OCI-LY7 (cell line): ENCODE measurements around the gene PTPRU. TPM values are rescaled to one million over a fixed set of nuclear protein-coding genes. Genes with fewer than 3 reads are reported as not detected.

Experiments used
- BruUV-seq: library from RNA; stranded (reverse); fragments of 400-500 nt; replicated peaks from 2 replicates; lab custom pipeline; 2021; lab: Mats Ljungman, UMichigan
- CTCF ChIA-PET: fragments of 300-600 bp; sonication (Branson Sonifier 250); formaldehyde crosslinking; loops from one replicate; lab custom pipeline; 2022; ENCODE audit warnings: antibody characterized with exemption; ENCODE audit not compliant: unreplicated experiment; lab: Charles Lee
- POLR2A ChIA-PET: fragments of 300-600 bp; sonication (Branson Sonifier 250); formaldehyde crosslinking; loops from one replicate; lab custom pipeline; 2022; ENCODE audit warnings: antibody characterized with exemption; lab: Charles Lee
- DNase-seq: peaks from one replicate; pipeline ENCODE4 v3.0.0-alpha.2; 2015; ENCODE audit warnings: low spot score
- H2AFZ ChIP-seq: fragments of 200-600 bp; sonication (generic), shearing (Covaris generic); 2 replicates; pipeline ENCODE4 v1.6.1; 2014; ENCODE audit warnings: mild to moderate bottlenecking, antibody characterized with exemption, low read length, moderate library complexity
- H3K27ac ChIP-seq: fragments of 200-600 bp; sonication (generic); 2 replicates; pipeline ENCODE4 v1.5.1; 2014; ENCODE audit warnings: mixed run types, low read depth, mild to moderate bottlenecking, moderate library complexity, low read length, inconsistent platforms; ENCODE audit not compliant: poor library complexity, severe bottlenecking
- H3K36me3 ChIP-seq: fragments of 200-600 bp; sonication (generic); 2 replicates; pipeline ENCODE4 v1.6.1; 2014; ENCODE audit warnings: mild to moderate bottlenecking, antibody characterized with exemption, low read length, moderate library complexity, mixed read lengths; ENCODE audit not compliant: insufficient read depth
- H3K4me1 ChIP-seq: fragments of 200-600 bp; sonication (generic); 2 replicates; pipeline ENCODE4 v1.5.1; 2014; ENCODE audit warnings: mild to moderate bottlenecking, low read length; ENCODE audit not compliant: insufficient read depth, poor library complexity, severe bottlenecking
- H3K4me2 ChIP-seq: fragments of 200-600 bp; sonication (generic); 2 replicates; pipeline ENCODE4 v1.6.1; 2014; ENCODE audit warnings: mild to moderate bottlenecking, low read length
- H3K4me3 ChIP-seq: fragments of 200-600 bp; sonication (generic); 2 replicates; pipeline ENCODE4 v1.5.1; 2014; ENCODE audit warnings: mild to moderate bottlenecking, low read depth, low read length; ENCODE audit not compliant: poor library complexity, severe bottlenecking
- H3K79me2 ChIP-seq: fragments of 200-600 bp; sonication (generic); 2 replicates; pipeline ENCODE4 v1.6.1; 2016; ENCODE audit warnings: low read depth, mild to moderate bottlenecking, low read length, moderate library complexity, mixed read lengths; ENCODE audit not compliant: insufficient read depth
- H3K9me2 ChIP-seq: fragments of 200-600 bp; sonication (generic); 2 replicates; pipeline ENCODE4 v1.6.1; 2016; ENCODE audit warnings: mild to moderate bottlenecking, low read length, mixed read lengths; ENCODE audit not compliant: insufficient read depth
- H3K9me3 ChIP-seq: fragments of 200-600 bp; sonication (generic); 2 replicates; pipeline ENCODE4 v1.6.1; 2014; ENCODE audit warnings: mild to moderate bottlenecking, mixed run types, low read length, mixed read lengths
- H4K20me1 ChIP-seq: fragments of 200-600 bp; sonication (generic); 2 replicates; pipeline ENCODE4 v1.6.1; 2014; ENCODE audit warnings: mild to moderate bottlenecking, antibody characterized with exemption, low read length, moderate library complexity, mixed read lengths; ENCODE audit not compliant: insufficient read depth
- EZH2phosphoT487 ChIP-seq: fragments of 200-600 bp; sonication (generic); IDR thresholded peaks from 2 replicates; pipeline ENCODE4 v1.6.1; 2018; ENCODE audit warnings: low read depth, borderline replicate concordance, mild to moderate bottlenecking, mixed run types, antibody characterized with exemption, low read length, moderate library complexity, mixed read lengths
- intact Hi-C: fragments of 100-400 bp; cut with micrococcal nuclease; formaldehyde crosslinking; loops from one replicate; pipeline ENCODE4 v1.10.0; 2022; ENCODE audit not compliant: unreplicated experiment
- total RNA-seq, 2 experiments: library from RNA; depleted of rRNA in 1 of 2; stranded (reverse); fragments of >200 nt in 1 of 2; shearing (Covaris generic) in 1 of 2; gene quantifications; 2 replicates each; pipeline ENCODE4 v1.2.3, GENCODE V29; 2014 to 2022
- TF ChIP-seq, protein P1 (sequence below): fragments of 200-600 bp; sonication (generic); conservative IDR thresholded peaks from 2 replicates; pipeline ENCODE4 v1.5.1; 2014; ENCODE audit warnings: mild to moderate bottlenecking, antibody characterized with exemption, low read length, moderate library complexity, mixed read lengths

Gene PTPRU
- total RNA-seq, 2 experiments from 2014 or later: 2.5 to 4.6 TPM

GRCh38 chr1:29317916-29318530, 81.7 kb downstream of the PTPRU start:
- Histone ChIP-seq H3K4me3 (no peak overlapping the region), H4K20me1 (no peaks in the 10 kb centered on the region; the same call in 1 of the 2 replicates), H3K9me2 (no peaks in the 10 kb centered on the region), H3K27ac (no peak overlapping the region), H3K9me3 (no peaks in the 10 kb centered on the region), H3K79me2 (no peaks in the 10 kb centered on the region), H2AFZ (no peak overlapping the region), H3K36me3 (no peaks in the 10 kb centered on the region), H3K4me1 (no peaks in the 10 kb centered on the region), H3K4me2 (no peak overlapping the region)
- intact Hi-C loops: no loop called here
- ChIA-PET POLR2A (no interaction called here), CTCF (no interaction called here)
- no peak for TF ChIP-seq EZH2phosphoT487
- TF ChIP-seq, protein P1, sequence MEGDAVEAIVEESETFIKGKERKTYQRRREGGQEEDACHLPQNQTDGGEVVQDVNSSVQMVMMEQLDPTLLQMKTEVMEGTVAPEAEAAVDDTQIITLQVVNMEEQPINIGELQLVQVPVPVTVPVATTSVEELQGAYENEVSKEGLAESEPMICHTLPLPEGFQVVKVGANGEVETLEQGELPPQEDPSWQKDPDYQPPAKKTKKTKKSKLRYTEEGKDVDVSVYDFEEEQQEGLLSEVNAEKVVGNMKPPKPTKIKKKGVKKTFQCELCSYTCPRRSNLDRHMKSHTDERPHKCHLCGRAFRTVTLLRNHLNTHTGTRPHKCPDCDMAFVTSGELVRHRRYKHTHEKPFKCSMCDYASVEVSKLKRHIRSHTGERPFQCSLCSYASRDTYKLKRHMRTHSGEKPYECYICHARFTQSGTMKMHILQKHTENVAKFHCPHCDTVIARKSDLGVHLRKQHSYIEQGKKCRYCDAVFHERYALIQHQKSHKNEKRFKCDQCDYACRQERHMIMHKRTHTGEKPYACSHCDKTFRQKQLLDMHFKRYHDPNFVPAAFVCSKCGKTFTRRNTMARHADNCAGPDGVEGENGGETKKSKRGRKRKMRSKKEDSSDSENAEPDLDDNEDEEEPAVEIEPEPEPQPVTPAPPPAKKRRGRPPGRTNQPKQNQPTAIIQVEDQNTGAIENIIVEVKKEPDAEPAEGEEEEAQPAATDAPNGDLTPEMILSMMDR: no peak
- DNase-seq: no peak
- BruUV-seq: no TSS peak

GRCh38 chr1:29318724-29319123, 82.4 kb downstream of the PTPRU start:
- POLR2A ChIA-PET: no interaction called here
- H2AFZ ChIP-seq: no peak overlapping the region
- TF ChIP-seq, protein P1: no peak
- TF ChIP-seq EZH2phosphoT487: no peak
- intact Hi-C loops: no loop called here
- H3K27ac ChIP-seq: no peak overlapping the region
- H3K9me3 ChIP-seq: no peaks in the 10 kb centered on the region
- H3K4me2 ChIP-seq: no peak overlapping the region
- no peaks in the 10 kb centered on the region for H3K9me2 ChIP-seq
- no peak overlapping the region for H3K4me3 ChIP-seq
- H4K20me1 ChIP-seq: no peaks in the 10 kb centered on the region; the same call in 1 of the 2 replicates
- H3K79me2 ChIP-seq: no peaks in the 10 kb centered on the region
- CTCF ChIA-PET: no interaction called here
- no peaks in the 10 kb centered on the region for H3K4me1 ChIP-seq
- no peaks in the 10 kb centered on the region for H3K36me3 ChIP-seq
- BruUV-seq: no TSS peak
- DNase-seq: no peak

DNA sequence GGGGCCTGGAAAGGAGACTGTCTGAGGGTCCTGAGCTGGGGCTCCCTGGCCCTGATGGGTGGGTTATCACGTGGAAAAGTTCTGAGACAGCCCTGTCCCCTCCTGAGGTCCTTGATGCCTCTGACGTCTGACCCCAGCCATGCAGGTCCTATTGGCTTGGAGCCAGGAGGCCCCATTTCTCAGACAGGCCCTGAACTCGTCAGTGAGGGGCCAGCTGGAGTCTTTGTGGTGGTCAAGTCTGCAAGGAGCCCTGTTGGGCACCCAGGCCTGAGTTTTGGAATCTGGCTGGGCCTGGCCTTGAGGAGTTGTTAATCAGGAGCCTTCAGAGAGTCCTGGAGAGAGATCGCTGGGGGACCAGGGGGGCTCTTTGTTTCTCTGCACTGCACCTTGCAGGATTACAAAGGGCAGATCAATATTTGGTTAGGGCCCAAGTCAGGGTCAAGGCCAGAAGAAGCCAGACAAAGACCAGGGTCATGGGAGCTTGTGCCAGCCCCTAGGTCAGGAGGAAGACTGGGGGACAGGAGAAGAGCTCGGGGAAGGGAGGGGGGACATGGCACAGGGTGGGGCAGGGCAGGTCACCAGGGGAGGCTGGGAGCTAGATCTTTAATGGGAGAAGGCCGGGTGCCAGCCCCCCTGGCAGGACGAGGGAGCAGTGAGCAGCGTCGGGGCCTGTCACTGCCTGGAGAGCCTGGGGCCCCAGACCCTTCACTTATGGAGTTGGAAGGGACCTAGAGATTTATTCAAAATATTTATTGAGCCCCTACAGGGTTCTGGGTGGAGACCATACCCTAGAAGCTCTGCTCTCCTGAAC, 83.2 kb downstream of the PTPRU start:
- CTCF ChIA-PET: no interaction called here
- Histone ChIP-seq H3K27ac (no peak overlapping the region), H4K20me1 (no peaks in the 10 kb centered on the region; the same call in 1 of the 2 replicates), H3K79me2 (no peaks in the 10 kb centered on the region), H3K4me2 (no peak overlapping the region), H3K4me1 (no peaks in the 10 kb centered on the region), H3K4me3 (no peak overlapping the region), H3K36me3 (no peaks in the 10 kb centered on the region), H2AFZ (no peak overlapping the region), H3K9me3 (no peaks in the 10 kb centered on the region), H3K9me2 (no peaks in the 10 kb centered on the region)
- POLR2A ChIA-PET: interaction anchor here (0.6 to 0.7 kb wide), 2 partner anchors 65 to 869 kb away, joined by 4 to 5 read pairs; no protein-coding TSS in a partner anchor
- intact Hi-C loops: loop anchor here (10.0 kb wide), 1 partner anchor 85 kb away; the partner anchor contains the start of genes MECR and PTPRU
- DNase-seq: no peak
- BruUV-seq: no TSS peak
- no peak for TF ChIP-seq EZH2phosphoT487
- TF ChIP-seq, protein P1: no peak
